Measurements from ENCODE around the gene KCNT1. TPM values are rescaled to one million over a fixed set of nuclear protein-coding genes. Genes with fewer than 3 reads are reported as not detected.

KCNT1 gene
- polyA plus RNA-seq, 6 donors from 2014 or later = not detected

DNA sequence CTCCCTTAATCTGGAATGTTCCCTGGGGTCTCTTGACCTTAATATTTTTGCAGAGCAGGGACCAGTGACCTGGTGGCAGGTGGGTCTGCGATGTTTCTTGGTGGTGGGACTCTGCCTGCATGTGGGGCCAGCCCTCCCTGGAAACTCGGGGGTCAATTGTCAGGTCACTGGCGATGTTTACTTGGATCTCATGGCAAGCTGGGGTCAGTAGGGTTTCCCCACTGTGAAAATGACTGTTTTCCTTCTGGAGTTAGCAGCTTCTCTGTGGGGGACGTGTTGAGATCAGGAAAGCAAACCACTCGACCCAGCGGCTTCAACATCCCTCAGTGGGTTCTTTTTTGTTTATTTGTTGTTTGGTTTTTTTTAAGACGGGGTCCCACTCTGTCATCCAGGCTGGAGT lies 73.9 kb downstream of the KCNT1 start:
- Mint-ChIP-seq H3K9me3 (no peaks in the 10 kb centered on the region), H3K27me3 (peaks cover 0 to 5% (median 0%) of the 10 kb centered on the region in 3 donors), H3K4me3 (peak overlapping the region in 1 of 8 donors; percentile 44), H3K4me1 (no peaks in the 10 kb centered on the region), H3K27ac (no peak overlapping the region), H3K36me3 (no peaks in the 10 kb centered on the region)
- no peak for ATAC-seq (ENCODE audit: low read depth in 2 of 2)
- DNase-seq = no peak

DNA sequence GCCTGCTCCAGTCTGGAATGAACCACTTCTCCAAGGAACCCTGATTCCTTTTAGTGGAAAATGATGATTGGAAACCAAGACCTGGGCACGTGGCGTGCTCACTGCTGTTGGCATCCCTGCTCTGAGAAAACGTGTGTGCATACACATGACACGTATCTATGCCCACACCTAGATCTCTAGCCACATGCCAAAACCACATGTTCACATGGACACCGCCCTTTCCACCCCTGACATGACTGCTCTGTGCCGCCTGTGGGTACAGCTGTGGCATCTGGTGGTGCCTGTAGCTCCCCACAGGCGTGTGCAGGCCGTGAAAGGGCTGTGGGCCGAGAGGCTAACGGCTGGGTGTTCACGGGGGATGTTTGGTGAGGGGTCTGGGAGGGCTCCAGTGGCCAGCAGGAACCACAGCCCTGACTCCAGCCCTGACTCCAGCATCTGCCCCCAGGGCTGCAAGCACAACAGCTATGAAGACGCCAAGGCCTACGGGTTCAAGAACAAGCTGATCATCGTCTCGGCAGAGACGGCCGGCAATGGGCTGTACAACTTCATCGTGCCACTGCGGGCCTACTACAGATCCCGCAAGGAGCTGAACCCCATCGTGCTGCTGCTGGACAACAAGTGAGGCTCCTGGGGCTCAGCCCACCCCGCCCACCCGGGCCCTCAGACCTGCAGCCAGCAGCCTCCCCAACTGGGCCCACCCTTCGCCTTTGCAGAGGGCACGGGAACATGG lies 75.1 kb downstream of the KCNT1 start:
- ATAC-seq (ENCODE audit: low read depth in 2 of 2) (no peak), DNase-seq (no peak)
- H3K27me3 Mint-ChIP-seq = peaks cover 0 to 5% (median 0%) of the 10 kb centered on the region in 3 donors
- no peaks in the 10 kb centered on the region for H3K4me1 Mint-ChIP-seq
- H3K4me3 Mint-ChIP-seq = no peak overlapping the region
- no peaks in the 10 kb centered on the region for H3K9me3 Mint-ChIP-seq
- no peaks in the 10 kb centered on the region for H3K36me3 Mint-ChIP-seq
- H3K27ac Mint-ChIP-seq = no peak overlapping the region

DNA sequence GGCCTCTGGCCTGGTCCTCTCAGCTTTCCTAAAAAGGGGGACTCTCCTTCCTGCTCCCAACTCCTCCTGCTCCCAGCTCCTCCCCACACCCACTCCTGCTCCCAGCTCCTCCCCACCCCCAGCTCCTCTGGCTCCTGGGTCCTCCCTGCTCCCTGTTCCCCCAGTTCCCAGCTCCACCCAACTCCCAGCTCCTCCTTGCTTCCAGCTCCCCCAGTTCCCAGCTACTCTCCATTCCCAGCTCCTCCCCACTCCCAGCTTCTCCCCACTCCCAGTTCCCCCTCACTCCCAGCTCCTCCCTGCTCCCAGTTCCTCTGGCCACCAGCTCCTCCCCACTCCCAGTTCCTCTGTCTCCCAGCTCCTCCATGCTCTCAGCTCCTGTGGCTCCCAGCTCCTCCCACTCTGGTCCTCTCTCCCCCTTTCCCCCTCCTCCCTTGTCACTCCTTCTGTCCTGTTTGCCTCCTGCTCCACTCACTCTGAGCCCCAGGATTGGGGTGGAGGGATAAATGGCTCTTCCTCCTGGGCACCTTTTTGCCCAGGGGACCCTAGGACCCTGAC lies 75.7 kb downstream of the KCNT1 start:
- H3K4me3 Mint-ChIP-seq = no peak overlapping the region
- no peak overlapping the region for H3K27ac Mint-ChIP-seq
- H3K9me3 Mint-ChIP-seq = no peaks in the 10 kb centered on the region

DNA sequence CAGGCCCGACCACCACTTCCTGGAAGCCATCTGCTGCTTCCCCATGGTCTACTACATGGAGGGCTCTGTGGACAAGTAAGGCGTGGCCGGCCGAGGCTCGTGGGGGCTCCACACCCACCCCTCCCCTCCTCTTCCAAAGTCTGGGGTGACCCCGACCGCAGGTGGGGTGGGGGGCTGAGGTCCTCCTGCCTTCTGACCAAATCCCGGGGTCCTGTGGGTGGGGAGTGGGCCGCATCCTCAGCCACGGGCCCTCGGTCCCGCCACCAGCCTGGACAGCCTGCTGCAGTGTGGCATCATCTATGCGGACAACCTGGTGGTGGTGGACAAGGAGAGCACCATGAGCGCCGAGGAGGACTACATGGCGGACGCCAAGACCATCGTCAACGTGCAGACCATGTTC lies 76.4 kb downstream of the KCNT1 start:
- no peak overlapping the region for H3K27ac Mint-ChIP-seq
- no peaks in the 10 kb centered on the region for H3K4me1 Mint-ChIP-seq
- DNase-seq (no peak), ATAC-seq (ENCODE audit: low read depth in 2 of 2) (no peak)
- no peak overlapping the region for H3K4me3 Mint-ChIP-seq
- peaks cover 0 to 5% (median 0%) of the 10 kb centered on the region in 3 donors for H3K27me3 Mint-ChIP-seq
- no peaks in the 10 kb centered on the region for H3K36me3 Mint-ChIP-seq
- no peaks in the 10 kb centered on the region for H3K9me3 Mint-ChIP-seq

More for the DNA sequence above, 75.7 kb downstream of the KCNT1 start:
- peaks cover 0 to 5% (median 0%) of the 10 kb centered on the region in 3 donors for H3K27me3 Mint-ChIP-seq
- ATAC-seq (ENCODE audit: low read depth in 2 of 2) = no peak
- H3K4me1 Mint-ChIP-seq = no peaks in the 10 kb centered on the region
- no peak for DNase-seq
- H3K36me3 Mint-ChIP-seq = no peaks in the 10 kb centered on the region

DNA sequence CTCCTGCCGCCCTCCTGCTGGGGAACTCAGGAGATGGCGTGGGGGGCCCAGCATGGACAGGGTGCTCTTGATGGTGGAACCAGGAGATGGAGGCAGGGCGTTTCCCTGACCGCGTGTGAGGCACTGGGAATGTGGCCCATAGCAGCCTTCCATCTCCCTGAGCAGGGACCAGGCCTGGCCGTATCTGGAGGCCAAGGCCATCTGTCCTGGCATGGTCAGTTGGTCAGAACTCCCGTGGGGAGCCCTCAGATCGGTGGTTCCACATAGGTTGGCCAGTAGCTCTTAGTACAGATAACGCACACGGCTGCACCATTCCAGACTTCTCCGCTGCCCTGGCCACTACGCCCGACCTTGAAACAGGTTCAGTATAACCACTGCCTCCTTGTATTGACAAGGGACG lies 77.6 kb downstream of the KCNT1 start:
- Mint-ChIP-seq H3K4me3 (peak overlapping the region in 1 of 8 donors; percentile 21), H3K4me1 (no peaks in the 10 kb centered on the region), H3K36me3 (no peaks in the 10 kb centered on the region), H3K27me3 (peaks cover 0 to 5% (median 0%) of the 10 kb centered on the region in 3 donors), H3K9me3 (no peaks in the 10 kb centered on the region), H3K27ac (no peak overlapping the region)
- ATAC-seq (ENCODE audit: low read depth in 2 of 2) (no peak), DNase-seq (no peak)

DNA sequence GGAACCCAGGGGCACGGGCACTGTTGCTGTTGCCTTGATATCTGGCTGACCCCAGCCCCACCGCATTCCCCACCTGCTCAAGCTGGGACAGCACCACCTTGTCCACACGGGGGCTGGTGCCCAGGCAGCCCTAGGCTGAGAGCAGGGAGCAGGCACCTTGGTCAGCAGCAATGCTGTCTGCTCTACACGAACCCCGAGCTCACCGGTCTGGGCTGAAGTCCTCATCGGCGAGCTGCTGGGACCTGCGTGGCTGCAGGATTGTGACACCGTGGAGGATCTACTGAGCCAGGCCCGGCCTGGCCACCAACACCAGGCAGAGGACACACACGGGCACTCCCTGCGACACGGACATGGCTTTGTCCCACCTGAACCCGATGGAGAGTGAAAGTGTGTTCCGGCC lies 78.1 kb downstream of the KCNT1 start:
- ATAC-seq (ENCODE audit: low read depth in 2 of 2) = no peak
- Mint-ChIP-seq H3K36me3 (no peaks in the 10 kb centered on the region), H3K27me3 (peaks cover 0 to 5% (median 0%) of the 10 kb centered on the region in 3 donors), H3K9me3 (no peaks in the 10 kb centered on the region), H3K4me1 (no peaks in the 10 kb centered on the region), H3K27ac (no peak overlapping the region), H3K4me3 (no peak overlapping the region)
- DNase-seq = no peak

DNA sequence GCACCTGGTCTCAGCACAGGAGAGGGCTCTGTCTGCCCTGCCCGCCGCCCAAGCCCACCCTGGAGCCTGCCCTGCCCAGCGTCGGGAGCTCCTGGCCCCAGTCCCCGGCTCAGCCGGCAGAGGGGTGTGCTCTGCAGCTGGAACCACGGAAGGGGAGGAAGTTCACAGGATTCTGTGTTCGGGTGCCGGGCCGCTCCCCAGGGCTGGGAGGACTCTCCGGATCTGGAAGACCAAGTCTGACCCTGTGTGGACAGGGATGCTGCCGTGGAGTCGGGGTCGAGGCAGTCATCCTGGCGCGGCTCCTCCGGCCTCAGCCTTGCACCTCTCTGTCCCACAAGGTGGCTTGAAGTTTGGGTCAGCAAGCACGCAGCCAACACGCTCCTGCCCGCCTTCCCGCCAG lies 78.6 kb downstream of the KCNT1 start:
- no peaks in the 10 kb centered on the region for H3K36me3 Mint-ChIP-seq
- peaks cover 0 to 5% (median 0%) of the 10 kb centered on the region in 3 donors for H3K27me3 Mint-ChIP-seq
- no peaks in the 10 kb centered on the region for H3K4me1 Mint-ChIP-seq
- no peaks in the 10 kb centered on the region for H3K9me3 Mint-ChIP-seq
- ATAC-seq (ENCODE audit: low read depth in 2 of 2) (no peak), DNase-seq (no peak)
- no peak overlapping the region for H3K27ac Mint-ChIP-seq
- H3K4me3 Mint-ChIP-seq = peak overlapping the region in 1 of 8 donors; percentile 15

DNA sequence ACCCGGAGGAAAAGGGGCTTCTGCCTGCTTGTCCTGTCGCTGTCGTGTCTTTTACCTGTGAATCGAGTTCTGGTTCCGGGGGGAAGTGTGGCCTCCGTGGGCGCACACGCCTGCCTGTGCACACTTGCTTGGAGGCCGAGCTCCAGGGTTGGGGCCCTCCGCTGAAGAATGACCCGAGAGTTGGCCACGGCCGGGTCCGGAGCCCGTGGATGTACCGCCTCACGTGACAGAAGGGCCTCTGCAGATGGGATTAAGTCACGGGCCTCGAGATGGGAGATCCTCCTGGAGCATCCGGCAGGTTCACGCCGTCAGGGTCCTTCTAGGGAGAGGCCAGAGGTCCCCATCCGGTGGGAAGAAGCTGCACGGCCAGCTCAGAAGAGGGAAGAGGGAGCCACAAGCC lies 81.0 kb downstream of the KCNT1 start:
- no peaks in the 10 kb centered on the region for H3K36me3 Mint-ChIP-seq
- H3K4me3 Mint-ChIP-seq = no peak overlapping the region
- DNase-seq (no peak), ATAC-seq (ENCODE audit: low read depth in 2 of 2) (no peak)
- no peaks in the 10 kb centered on the region for H3K4me1 Mint-ChIP-seq
- no peak overlapping the region for H3K27ac Mint-ChIP-seq
- no peaks in the 10 kb centered on the region for H3K9me3 Mint-ChIP-seq
- peaks cover 0 to 5% (median 0%) of the 10 kb centered on the region in 3 donors for H3K27me3 Mint-ChIP-seq

DNA sequence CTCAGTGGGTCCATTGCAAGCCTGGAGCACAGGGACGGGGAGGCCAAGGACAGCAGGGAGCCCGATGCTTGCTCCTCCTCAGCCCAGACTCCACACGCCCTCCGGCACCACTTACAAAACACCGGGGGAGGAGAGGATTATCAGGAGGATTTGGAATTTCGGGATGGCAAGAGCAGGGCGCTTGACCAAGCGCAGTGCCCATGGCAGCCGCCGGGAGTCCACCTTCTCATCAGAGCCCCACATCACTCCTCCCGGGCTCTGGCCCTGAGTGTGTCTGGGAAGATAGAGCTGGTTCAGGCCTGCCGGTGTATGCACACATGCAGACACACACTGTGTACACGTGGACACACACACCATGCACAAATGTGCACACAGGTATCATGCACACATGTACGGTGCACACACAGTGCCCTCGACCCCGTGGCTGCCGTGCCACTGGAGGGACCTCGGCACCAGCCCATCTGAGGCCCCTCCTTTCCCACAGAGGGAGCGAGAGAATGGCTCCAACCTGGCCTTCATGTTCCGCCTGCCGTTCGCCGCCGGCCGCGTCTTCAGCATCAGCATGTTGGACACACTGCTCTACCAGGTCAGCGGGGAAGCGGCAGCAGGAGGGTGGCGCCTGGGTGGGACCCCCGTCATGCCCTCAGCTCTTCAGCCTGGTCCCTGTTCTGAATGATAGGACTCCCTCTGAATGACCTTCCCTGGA lies 81.7 kb downstream of the KCNT1 start:
- Mint-ChIP-seq H3K36me3 (no peaks in the 10 kb centered on the region), H3K4me1 (no peaks in the 10 kb centered on the region), H3K9me3 (no peaks in the 10 kb centered on the region), H3K27me3 (peaks cover 0 to 5% (median 0%) of the 10 kb centered on the region in 3 donors), H3K27ac (no peak overlapping the region), H3K4me3 (no peak overlapping the region)
- ATAC-seq (ENCODE audit: low read depth in 2 of 2) (no peak), DNase-seq (no peak)

DNA sequence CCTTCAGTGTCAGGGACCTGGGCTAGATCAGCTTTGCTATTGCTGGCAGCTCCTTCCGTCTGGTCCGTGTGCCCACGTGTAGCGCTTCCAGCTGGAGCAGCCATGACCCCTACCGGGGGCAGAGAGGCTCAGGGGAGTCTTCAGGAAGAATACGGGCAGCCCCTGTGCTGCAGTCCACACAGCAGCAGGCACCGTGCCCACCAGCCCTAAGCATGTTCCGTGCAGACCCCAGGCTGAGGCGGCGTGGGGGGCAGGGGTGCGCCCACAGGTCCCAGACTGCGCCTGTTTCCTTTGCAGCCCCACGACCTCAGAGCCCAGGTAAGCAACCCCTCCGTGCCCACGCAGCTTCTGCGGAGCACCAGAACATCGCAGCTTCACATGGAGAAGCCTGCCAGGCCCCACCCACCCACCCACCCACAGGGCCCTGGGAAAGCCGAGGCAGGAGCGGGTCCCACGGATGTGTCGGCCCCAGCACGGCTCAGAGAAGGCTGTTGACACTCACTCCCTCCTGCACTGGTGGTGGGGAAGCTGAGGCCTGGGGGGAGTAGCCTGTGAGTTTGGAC lies 83.1 kb downstream of the KCNT1 start:
- DNase-seq (no peak), ATAC-seq (ENCODE audit: low read depth in 2 of 2) (no peak)
- H3K36me3 Mint-ChIP-seq = no peaks in the 10 kb centered on the region
- H3K4me1 Mint-ChIP-seq = no peaks in the 10 kb centered on the region
- H3K4me3 Mint-ChIP-seq = no peak overlapping the region
- no peaks in the 10 kb centered on the region for H3K9me3 Mint-ChIP-seq
- no peak overlapping the region for H3K27ac Mint-ChIP-seq
- no peaks in the 10 kb centered on the region for H3K27me3 Mint-ChIP-seq

DNA sequence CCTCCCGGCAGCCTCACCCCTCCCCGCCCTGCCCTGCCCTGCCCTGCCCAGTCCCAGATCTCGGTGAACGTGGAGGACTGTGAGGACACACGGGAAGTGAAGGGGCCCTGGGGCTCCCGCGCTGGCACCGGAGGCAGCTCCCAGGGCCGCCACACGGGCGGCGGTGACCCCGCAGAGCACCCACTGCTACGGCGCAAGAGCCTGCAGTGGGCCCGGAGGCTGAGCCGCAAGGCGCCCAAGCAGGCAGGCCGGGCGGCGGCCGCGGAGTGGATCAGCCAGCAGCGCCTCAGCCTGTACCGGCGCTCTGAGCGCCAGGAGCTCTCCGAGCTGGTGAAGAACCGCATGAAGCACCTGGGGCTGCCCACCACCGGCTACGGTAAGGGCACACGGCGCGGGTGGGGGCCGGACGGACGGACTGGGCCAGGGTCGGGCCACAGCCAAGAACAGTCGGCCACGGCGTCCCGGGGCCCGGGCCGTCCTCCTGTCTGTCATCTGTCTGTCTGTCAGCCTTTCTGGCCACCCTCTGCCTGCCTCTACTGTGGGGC lies 84.2 kb downstream of the KCNT1 start:
- H3K27ac Mint-ChIP-seq = peak overlapping the region in 1 of 6 donors; percentile 69
- H3K4me3 Mint-ChIP-seq = no peak overlapping the region
- no peaks in the 10 kb centered on the region for H3K9me3 Mint-ChIP-seq
- ATAC-seq (ENCODE audit: low read depth in 2 of 2) = no peak
- H3K4me1 Mint-ChIP-seq = no peaks in the 10 kb centered on the region
- no peak for DNase-seq
- H3K27me3 Mint-ChIP-seq = no peaks in the 10 kb centered on the region
- H3K36me3 Mint-ChIP-seq = no peaks in the 10 kb centered on the region

DNA sequence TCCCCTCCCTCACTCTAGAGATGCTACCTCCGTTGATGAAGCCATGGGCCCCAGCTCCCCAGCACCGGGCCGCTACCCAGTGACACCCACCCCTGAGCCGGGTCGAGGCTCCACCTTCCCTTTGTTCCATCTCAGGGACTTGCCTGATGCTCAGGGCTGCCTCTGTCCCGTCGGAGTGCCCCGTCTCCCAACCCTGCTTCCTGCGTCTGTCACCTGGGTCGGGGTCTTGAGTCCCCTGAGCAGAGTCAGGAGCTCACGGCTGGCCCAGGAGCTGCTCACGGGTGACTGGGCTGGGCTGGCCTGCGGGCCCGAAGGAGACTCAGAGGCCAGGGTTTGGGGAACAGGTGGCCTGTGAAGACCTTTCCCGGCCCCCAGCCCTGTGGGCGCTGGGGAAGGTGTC lies 85.3 kb downstream of the KCNT1 start:
- no peaks in the 10 kb centered on the region for H3K36me3 Mint-ChIP-seq
- no peak for DNase-seq
- no peaks in the 10 kb centered on the region for H3K4me1 Mint-ChIP-seq
- ATAC-seq (ENCODE audit: low read depth in 2 of 2) = no peak
- no peaks in the 10 kb centered on the region for H3K9me3 Mint-ChIP-seq
- no peak overlapping the region for H3K27ac Mint-ChIP-seq
- H3K27me3 Mint-ChIP-seq = no peaks in the 10 kb centered on the region
- H3K4me3 Mint-ChIP-seq = no peak overlapping the region

DNA sequence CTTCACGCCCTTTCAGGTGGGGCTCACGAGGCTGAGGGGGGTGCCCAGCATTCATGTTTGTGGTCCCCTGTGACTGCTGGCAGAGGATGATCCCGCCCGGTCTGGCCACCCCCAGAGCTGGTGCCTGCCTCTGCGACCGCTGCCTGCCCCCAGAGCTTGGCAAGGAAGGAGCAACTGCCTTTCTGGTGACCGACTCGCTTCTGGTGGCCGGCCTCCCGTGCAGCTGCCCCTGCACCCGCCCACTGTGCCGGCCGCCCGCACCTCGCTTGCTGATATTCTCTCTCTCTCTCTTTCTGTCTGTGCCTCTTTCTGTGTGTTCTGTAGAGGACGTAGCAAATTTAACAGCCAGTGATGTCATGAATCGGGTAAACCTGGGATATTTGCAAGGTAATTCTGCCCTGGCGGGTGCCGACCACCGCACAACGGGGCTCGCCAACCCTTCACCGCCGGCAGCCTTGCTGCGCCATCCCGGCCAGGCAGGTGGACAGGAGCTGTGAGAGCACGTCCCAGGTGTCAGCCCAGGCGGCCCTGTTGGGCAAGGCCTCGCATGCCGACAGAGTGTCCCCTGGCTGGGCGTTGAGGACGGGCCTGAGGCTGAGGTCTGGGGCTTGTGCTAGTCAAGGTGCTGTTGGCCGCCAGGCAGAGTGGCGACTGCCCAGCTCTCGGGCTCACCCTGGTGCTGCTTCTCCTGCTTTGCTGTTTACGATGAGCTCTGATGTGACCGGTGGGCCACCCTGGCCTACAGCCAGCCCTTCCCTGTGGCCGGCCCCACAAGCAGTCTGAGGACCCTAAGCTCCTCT lies 86.0 kb downstream of the KCNT1 start:
- Mint-ChIP-seq H3K4me3 (no peak overlapping the region), H3K36me3 (no peaks in the 10 kb centered on the region), H3K27ac (no peak overlapping the region), H3K4me1 (no peaks in the 10 kb centered on the region), H3K9me3 (no peaks in the 10 kb centered on the region), H3K27me3 (no peaks in the 10 kb centered on the region)
- DNase-seq (no peak), ATAC-seq (ENCODE audit: low read depth in 2 of 2) (no peak)

All from naive B cell (primary cell).